Neutrophil (primary cell): ENCODE data around the gene ISY1.

ENCODE experiments used
- H3K27ac ChIP-seq: fragments of 200-600 bp; sonication (generic); 2 replicates; pipeline ENCODE4 v1.5.1; 2016; ENCODE audit warnings: mild to moderate bottlenecking, moderate library complexity
- H3K27me3 ChIP-seq: fragments of 200-600 bp; sonication (generic); 2 replicates; pipeline ENCODE4 v1.6.0; 2016; ENCODE audit warnings: mild to moderate bottlenecking
- H3K36me3 ChIP-seq: fragments of 200-600 bp; sonication (generic); 2 replicates; pipeline ENCODE4 v1.5.1; 2017
- H3K4me1 ChIP-seq, 2 experiments: fragments of 200-600 bp in 1 of 2; sonication (generic) in 1 of 2; 1 replicate in 1 of 2; 2 replicates in 1 of 2; pipeline versions ENCODE4 v1.5.1 to v1.6.1; 2013 to 2016; ENCODE audit warnings: low read depth in 1 of 2, low read length in 1 of 2, mild to moderate bottlenecking in 1 of 2, moderate library complexity in 1 of 2; ENCODE audit not compliant: control insufficient read depth in 1 of 2, insufficient read depth in 1 of 2
- H3K4me3 ChIP-seq, 2 experiments: fragments of 200-600 bp in 1 of 2; sonication (generic) in 1 of 2; 1 replicate in 1 of 2; 2 replicates in 1 of 2; pipeline ENCODE4 v1.5.1; 2013 to 2016; ENCODE audit warnings: low read depth in 1 of 2, low read length in 1 of 2, mild to moderate bottlenecking in 1 of 2, moderate library complexity in 1 of 2
- H3K9me3 ChIP-seq: fragments of 200-600 bp; sonication (generic); 2 replicates; pipeline ENCODE4 v1.5.1; 2016
- TF ChIP-seq, protein P1 (sequence below): fragments of 200-600 bp; sonication (generic); IDR thresholded peaks from 2 replicates; pipeline ENCODE4 v1.5.1; 2016; ENCODE audit warnings: antibody characterized with exemption

Gene ISY1

GRCh38 chr3:129105862-129106261 lies 55.0 kb downstream of the ISY1 start:
- Histone ChIP-seq H3K27me3 (no peaks in the 10 kb centered on the region), H3K36me3 (peaks cover 81% of the 10 kb centered on the region), H3K4me3 (no peak overlapping the region), H3K4me1 (no peaks in the 10 kb centered on the region), H3K9me3 (no peaks in the 10 kb centered on the region), H3K27ac (no peak overlapping the region)
- TF ChIP-seq, protein P1, sequence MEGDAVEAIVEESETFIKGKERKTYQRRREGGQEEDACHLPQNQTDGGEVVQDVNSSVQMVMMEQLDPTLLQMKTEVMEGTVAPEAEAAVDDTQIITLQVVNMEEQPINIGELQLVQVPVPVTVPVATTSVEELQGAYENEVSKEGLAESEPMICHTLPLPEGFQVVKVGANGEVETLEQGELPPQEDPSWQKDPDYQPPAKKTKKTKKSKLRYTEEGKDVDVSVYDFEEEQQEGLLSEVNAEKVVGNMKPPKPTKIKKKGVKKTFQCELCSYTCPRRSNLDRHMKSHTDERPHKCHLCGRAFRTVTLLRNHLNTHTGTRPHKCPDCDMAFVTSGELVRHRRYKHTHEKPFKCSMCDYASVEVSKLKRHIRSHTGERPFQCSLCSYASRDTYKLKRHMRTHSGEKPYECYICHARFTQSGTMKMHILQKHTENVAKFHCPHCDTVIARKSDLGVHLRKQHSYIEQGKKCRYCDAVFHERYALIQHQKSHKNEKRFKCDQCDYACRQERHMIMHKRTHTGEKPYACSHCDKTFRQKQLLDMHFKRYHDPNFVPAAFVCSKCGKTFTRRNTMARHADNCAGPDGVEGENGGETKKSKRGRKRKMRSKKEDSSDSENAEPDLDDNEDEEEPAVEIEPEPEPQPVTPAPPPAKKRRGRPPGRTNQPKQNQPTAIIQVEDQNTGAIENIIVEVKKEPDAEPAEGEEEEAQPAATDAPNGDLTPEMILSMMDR: no peak

DNA sequence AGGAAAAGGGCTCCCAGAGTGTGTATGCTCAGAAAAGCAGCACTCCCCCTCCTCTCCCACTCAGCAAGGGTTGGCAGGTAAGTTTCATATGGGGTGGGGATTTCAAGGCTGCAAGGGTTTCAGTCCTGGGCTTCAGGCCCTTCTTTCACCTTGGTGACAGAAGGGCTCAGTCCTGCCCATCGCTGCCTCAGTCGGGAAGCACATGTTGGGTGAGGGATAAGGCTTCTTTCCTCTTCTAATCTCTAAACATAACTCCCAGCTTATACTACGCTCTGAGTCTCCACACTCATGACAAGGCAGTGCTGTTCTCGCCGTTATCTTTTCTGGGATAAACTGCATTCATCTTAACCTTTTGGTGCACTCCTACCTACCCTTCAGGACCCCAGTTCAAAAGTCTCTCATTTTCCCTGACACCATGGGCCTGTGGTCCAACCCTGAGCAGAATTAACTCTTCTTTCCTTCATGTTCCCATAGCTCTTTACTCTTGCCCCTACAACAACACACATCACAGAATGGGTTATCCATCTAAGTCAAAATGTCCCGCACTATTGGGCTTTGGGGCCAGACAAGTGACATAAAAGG lies 56.3 kb downstream of the ISY1 start:
- Histone ChIP-seq H3K27me3 (no peaks in the 10 kb centered on the region), H3K36me3 (peaks cover 78% of the 10 kb centered on the region), H3K4me3 (no peak overlapping the region), H3K9me3 (no peaks in the 10 kb centered on the region), H3K27ac (no peak overlapping the region), H3K4me1 (no peaks in the 10 kb centered on the region)
- TF ChIP-seq, protein P1: no peak

GRCh38 chr3:129104051-129104450 lies 56.8 kb downstream of the ISY1 start:
- Histone ChIP-seq H3K27ac (no peak overlapping the region), H3K36me3 (peaks cover 78% of the 10 kb centered on the region), H3K4me1 (no peaks in the 10 kb centered on the region), H3K4me3 (no peak overlapping the region), H3K9me3 (no peaks in the 10 kb centered on the region), H3K27me3 (no peaks in the 10 kb centered on the region)
- TF ChIP-seq, protein P1: no peak

DNA sequence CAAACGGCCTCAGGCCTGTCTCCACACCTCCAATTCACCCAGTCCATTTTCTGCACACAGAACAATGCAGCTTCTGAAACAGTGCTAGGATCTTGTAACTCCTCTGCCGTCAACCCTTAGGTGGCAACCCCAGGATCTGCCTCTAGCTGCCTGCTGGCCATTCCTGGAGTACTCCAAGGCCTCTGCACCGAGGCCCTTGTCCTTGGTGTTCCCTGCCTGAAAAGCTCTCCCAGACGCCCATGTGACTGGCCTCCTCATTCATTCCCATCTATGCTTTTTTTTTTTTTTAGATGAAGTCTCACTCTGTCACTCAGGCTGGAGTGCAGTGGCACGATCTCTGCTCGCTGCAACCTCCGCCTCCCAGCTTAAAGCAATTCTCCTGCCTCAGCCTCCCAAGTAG lies 57.6 kb downstream of the ISY1 start:
- Histone ChIP-seq H3K4me1 (no peaks in the 10 kb centered on the region), H3K36me3 (peaks cover 77% of the 10 kb centered on the region), H3K9me3 (no peaks in the 10 kb centered on the region), H3K27ac (no peak overlapping the region), H3K27me3 (no peaks in the 10 kb centered on the region), H3K4me3 (no peak overlapping the region)
- TF ChIP-seq, protein P1: no peak

DNA sequence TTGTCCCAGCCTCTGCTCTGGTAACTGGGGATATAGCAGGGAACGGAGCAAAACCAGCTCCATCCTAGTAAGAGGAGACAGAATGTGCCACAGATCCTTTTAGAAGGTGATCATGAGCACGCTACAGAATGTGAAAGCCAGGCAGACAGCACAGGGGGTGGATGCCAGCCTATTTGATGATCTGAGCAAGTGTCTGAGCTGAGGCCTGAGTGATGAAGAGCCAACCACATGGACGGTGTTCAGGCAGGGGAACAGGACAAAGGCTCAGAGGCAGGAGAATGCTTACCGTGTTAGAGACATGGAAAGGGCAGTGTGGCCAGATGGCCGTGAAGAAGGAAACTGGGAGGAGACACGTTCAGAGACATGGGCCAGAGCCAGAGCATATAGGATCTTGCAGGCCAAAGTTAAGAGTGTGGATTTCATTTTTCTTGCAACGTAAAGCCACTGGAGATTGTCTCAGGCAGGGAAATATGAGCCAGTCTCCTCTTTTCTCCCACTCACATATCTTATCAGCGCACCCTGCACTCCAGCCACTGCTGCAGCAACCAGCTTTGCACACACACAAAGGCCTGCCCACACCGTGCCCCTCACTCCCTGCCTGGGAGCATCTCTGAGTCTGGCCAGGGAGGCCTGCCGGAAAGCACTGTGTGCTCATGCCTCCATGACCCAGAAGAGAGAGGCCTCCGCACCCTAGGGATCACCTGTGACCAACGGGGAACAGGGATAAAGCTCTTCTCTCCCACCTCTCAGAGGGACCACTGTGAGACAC lies 59.3 kb downstream of the ISY1 start:
- Histone ChIP-seq H3K27ac (no peak overlapping the region), H3K4me3 (no peak overlapping the region), H3K4me1 (no peaks in the 10 kb centered on the region), H3K9me3 (no peaks in the 10 kb centered on the region), H3K36me3 (peaks cover 59% of the 10 kb centered on the region), H3K27me3 (no peaks in the 10 kb centered on the region)
- TF ChIP-seq, protein P1: no peak
